Parietal lobe (tissue), 2 donors: ENCODE results near the gene CSNK2B. TPM values are rescaled to one million over a fixed set of nuclear protein-coding genes. Genes with fewer than 3 reads are reported as not detected.
A peak's percentile ranks its signal among the peaks of the same experiment; 100 is the strongest.

ENCODE experiments used
- small RNA-seq: library from RNA; depleted of rRNA; stranded (forward); fragments of <200 nt; gene quantifications from one replicate; pipeline ENCODE3, GENCODE V24; 2014; ENCODE audit warnings: low replicate concordance
- total RNA-seq: library from RNA; depleted of rRNA; stranded (reverse); fragments of >200 nt; gene quantifications from one replicate; pipeline ENCODE4 v1.2.3, GENCODE V29; 2014

Gene CSNK2B
- total RNA-seq: 83.6 TPM

DNA sequence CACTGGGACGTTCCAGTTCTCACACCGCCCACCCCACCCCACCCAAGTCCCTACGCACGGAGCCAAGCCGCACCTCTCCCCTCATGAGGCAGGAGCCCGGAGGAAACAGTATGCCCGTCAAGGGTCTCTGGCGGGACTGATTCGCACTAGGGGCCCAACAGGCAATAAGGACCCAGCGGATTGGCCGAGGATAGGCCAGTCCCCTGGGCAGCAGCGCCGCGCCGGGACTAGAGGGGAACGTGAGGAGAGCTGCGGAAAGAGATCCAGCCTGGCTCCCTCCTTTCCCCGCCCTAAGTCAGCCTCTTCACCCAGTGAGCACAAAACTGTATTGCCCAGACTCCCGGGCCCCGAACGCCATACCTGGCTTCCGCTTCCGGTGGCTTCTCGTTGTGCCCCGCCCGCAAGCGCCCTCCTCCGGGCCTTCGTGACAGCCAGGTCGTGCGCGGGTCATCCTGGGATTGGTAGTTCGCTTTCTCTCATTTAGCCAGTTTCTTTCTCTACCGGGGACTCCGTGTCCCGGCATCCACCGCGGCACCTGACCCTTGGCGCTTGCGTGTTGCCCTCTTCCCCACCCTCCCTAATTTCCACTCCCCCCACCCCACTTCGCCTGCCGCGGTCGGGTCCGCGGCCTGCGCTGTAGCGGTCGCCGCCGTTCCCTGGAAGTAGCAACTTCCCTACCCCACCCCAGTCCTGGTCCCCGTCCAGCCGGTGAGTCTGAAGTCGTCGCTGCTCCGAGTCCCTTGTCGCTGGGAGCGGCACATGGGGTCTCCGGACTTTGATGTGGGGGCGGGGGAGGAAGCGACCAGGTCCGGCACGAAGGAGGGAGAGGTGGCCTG lies at the start of gene CSNK2B:
TSS of gene CSNK2B (plus strand) at position 580 of the 836 bp plus-strand sequence. CDS start 752 bp downstream, outside the sequence.

GRCh38 chr6:31620586-31621319 lies 45.1 kb upstream of the CSNK2B start, which contains the start of gene PRRC2A:
PRRC2A (plus strand) TSS chr6:31620715; CDS start chr6:31622790, 2,075 bp downstream.

GRCh38 chr6:31655349-31656237 lies 10.3 kb upstream of the CSNK2B start, which contains the start of gene APOM:
APOM (plus strand) TSS chr6:31655894; CDS start chr6:31655967, 73 bp downstream.

DNA sequence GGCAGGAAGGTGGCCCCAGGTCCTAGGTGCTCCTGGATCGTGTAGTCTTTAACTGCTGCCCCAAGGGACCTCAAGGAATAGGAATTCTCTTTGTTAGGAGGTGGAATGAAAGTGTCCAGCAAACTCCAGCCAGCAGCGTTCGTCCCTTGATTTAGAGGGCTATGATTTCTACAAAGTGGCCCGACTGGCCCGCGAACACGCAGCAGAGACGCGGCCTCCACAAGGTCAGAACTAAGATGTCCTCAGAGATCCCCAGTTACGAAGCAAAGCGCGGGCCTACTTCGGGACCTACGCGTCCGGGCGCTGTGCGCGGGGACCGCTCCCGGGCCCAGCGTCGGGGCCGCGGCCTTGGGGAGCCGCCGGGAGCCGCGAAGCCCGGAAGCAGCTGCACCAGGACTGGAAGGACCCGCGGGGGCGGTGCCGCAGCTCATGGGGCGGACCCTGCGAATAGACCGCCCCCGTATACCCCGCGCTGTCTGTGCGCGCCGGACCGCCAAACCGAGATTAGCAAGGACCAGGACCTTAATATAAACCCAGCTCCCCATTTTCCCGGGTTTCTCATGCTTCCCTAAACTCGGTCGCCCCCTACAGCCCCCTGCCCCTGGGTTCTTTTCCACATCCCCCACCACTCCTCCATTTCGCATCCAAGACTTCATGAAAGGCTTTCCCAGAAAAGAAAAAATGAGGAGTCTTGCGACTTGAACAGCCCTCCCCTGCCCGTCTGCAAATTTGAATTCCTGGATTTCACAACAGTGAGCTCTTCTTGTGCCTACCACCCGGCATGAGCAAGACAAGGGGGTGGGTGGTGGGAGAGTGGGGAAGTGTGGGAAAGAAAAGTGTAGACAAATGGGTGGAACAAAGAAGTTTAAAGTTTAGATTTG lies 5.3 kb upstream of the CSNK2B start, which contains the start of gene C6orf47:
TSS of gene C6orf47 (minus strand) at position 398 of the 881 bp plus-strand sequence. CDS start 831 bp downstream, outside the sequence.

DNA sequence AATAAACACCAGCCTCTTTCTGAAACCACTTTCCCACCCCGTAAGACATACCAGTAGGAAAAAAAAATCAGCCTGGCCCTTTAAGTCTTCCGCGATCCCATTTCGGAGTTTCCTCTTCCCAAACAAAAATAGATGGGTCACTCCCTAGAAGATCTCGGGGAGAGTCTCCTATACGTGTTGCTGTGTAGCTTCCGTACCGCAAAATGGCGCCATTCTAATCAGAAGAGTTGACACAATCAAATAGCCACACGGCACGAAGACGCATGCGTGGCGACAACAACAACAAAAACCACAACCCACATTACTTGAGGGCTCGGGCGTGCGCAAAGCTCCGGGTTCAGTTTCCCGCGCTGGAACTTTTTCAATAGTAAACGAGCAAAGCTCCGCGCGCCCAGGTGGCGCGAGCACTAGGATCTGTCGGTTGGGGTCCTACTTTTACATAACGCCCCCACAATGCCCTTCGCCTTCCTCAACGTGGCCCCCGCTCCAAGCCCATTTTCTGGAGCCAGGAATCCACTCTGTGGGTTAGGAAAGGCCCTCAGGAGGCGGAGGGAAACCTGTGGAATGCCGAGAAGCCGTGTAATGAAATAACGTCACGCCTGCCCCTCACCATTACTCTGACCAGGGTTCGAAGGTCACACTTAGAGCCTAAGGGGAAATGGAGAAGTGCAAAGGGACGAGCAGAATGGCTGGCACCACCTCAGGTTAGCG lies 935 bp upstream of the CSNK2B start, which contains the start of gene GPANK1:
TSS of gene GPANK1 (minus strand) at position 208 of the 711 bp plus-strand sequence. CDS start 519 bp downstream, outside the sequence.

DNA sequence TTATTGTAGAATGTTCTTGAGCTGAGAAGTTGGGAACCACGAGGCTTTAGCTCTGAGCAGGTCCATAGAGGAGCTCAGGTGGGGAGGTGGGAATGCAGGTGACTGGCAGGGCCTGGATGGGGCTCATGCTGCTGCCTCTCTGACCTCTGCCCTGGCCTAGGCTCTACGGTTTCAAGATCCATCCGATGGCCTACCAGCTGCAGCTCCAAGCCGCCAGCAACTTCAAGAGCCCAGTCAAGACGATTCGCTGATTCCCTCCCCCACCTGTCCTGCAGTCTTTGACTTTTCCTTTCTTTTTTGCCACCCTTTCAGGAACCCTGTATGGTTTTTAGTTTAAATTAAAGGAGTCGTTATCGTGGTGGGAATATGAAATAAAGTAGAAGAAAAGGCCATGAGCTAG lies 3.8 kb downstream of the CSNK2B start, which contains the start of gene LY6G5B:
TSS of gene LY6G5B (plus strand) at position 301 of the 400 bp plus-strand sequence. CDS start 975 bp downstream, outside the sequence.

DNA sequence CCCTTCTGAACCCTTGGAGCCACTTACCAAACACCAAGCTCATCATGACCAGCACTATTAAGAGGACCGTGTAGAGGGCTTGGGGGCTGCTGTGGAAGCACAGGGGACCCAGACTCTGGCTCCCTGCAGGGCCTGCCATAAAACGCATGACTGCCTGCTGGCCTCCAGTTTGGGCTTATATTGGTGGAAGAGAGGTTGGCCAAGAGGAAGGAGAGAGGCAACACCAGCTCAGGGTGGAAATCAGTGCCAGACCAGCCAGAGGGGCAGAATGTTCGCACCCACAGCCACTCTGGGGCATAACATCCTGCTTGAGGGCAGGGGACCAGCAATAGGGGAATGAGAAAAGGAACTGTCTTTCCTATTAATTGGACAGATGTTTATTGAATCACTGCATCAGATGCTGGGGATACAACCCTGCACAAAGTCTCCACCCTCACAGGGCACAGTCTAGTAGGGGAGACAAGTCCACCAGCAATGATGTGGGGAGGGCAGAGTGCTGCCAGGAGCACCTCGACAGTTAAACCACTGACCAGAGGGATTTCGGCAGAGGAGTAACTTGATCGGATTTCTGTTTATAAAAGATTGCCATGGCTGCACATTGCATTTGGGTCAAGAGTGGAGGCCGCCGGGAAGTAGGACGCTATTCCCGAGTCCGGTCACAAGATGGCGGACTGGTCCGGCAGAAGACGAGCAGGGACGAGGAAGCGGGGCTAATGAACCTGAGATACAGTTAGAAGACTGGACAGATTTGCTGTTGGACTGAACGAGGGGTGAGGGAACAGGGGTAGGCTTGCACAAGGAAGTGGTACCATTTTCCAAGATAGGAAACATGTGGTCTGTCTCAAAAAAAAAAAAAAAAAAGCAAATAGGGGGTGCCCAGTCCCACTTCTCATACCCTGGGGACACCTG lies 14.6 kb downstream of the CSNK2B start, which contains the start of gene LY6G5C:
TSS of gene LY6G5C (minus strand) at position 842 of the 909 bp plus-strand sequence. CDS start at position 148, 694 bp downstream.

DNA sequence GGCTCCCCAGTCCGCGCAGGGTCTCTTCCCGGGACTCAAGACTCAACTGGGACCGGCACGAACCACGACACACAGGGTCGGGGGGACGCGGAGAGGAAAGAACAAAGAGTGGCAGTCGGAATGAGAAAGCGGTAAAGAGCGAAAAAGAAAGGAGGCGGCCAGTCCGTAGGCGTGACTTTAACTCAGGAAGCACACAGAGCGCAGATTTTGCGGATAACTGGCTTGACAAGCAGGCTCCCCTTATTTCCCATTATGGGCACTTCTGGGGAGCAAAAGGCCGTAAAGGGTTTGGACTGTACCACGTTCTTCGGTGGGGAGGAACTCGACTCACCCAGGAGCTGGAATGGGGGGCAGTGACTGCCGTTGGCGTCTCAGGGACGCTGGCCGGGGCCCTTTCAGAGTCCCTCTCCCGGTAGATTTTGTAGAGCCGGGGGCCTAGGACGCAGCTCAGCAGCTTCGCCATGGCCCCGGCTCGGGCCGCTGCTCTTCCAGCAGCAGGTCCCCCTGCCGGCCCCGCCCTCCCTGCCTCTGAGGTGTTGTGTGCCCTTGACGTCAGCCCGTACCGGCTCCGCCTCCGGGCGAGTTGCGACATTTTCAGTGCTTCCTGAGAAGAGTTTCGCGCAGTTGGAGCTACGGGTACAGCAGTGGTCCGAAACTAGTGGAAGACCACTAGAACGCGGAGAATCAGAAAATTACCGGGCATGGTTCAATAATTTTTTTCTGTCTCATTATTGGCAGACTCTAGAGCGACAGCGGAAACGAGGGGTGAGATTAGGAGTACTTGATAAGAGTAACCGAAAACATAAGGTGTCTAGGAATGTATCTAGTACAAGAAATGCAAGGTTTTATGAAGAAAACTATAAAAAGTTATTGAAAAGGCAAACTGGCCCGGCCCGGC lies 37.2 kb downstream of the CSNK2B start, which contains the start of gene ABHD16A:
TSS of gene ABHD16A (minus strand) at position 506 of the 898 bp plus-strand sequence. CDS start at position 463, 43 bp downstream.

GRCh38 chr6:31706599-31706998 lies 40.7 kb downstream of the CSNK2B start, which contains the start of gene LY6G6F:
LY6G6F (plus strand) TSS chr6:31706866; CDS start chr6:31706907, 41 bp downstream.

DNA sequence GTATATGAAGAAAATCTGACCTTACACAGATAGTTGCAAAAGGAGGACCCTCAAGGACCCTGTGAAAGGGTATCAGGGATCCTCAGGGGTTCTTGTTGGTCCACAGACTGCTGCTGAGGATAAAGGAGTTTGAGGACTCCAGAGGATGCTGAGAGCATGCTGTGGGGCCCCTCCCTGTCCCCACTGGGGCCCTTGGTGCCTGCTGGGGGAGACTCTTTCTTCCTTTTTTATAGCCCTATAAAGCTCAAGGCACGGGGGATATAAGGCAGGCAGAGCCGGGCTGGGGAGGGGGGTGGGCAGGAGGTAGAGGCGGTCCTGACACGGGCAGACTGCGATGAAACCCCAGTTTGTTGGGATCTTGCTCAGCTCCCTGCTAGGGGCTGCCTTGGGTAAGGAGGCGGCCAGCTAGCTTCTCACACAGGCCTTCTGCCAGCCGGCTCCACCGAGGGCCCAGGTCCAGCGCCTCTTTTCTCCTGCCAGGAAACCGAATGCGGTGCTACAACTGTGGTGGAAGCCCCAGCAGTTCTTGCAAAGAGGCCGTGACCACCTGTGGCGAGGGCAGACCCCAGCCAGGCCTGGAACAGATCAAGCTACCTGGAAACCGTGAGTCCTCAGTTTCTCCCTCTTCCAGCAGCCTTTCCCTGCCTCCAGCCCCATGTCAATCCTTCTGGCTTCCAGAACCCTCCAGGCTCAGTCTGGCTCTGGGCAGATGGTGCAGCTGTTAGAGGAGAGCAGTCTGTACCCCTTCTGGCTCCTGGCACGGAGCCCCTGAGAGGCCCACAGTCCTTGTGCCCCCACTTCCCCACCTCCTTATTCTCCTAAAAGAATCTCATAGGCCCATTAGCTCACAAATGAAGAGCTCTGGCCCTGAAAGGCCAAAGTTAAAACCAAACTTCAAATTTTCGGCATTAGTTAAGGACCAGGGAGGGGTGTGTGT lies 49.4 kb downstream of the CSNK2B start, which contains the start of gene LY6G6D:
TSS of gene LY6G6D (plus strand) at position 327 of the 937 bp plus-strand sequence. CDS start at position 335, 8 bp downstream.

Small RNA genes within 50 kb of the gene (small RNA-seq; reads per million reads assigned to genes)
- not detected for gene LY6G6D
- not detected for gene MIR4646
- not detected for gene MIR6832
- not detected for gene RF00019
- 4.6 reads per million, percentile 86 among the genes with 10 or more reads in this experiment for gene SNORA38

Other genes with a start within 250 kb of the CSNK2B start
- gene MICB, start 167.9 kb upstream of the CSNK2B start, total RNA-seq: 0.31 TPM
- gene MCCD1, start 137.1 kb upstream of the CSNK2B start, total RNA-seq: not detected
- 296 TPM for gene DDX39B, start 124.1 kb upstream of the CSNK2B start, total RNA-seq
- 58.8 TPM for gene ATP6V1G2, start 119.5 kb upstream of the CSNK2B start, total RNA-seq
- 15.3 TPM for gene NFKBIL1, start 118.5 kb upstream of the CSNK2B start, total RNA-seq
- gene LTA, start 93.8 kb upstream of the CSNK2B start, total RNA-seq: not detected
- gene TNF, start 90.5 kb upstream of the CSNK2B start, total RNA-seq: not detected
- gene LTB, start 83.7 kb upstream of the CSNK2B start, total RNA-seq: not detected
- not detected for gene LST1, start 79.8 kb upstream of the CSNK2B start, total RNA-seq
- not detected for gene NCR3, start 73.1 kb upstream of the CSNK2B start, total RNA-seq
- 3.4 TPM for gene AIF1, start 50.8 kb upstream of the CSNK2B start, total RNA-seq
- gene PRRC2A, start 45.4 kb upstream of the CSNK2B start, total RNA-seq: 94.8 TPM
- 177 TPM for gene BAG6, start 13.4 kb upstream of the CSNK2B start, total RNA-seq
- 2.2 TPM for gene APOM, start 10.2 kb upstream of the CSNK2B start, total RNA-seq
- 17.2 TPM for gene C6orf47, start 5.3 kb upstream of the CSNK2B start, total RNA-seq
- gene GPANK1, start 1.1 kb upstream of the CSNK2B start, total RNA-seq: 11.3 TPM
- 13.5 TPM for gene LY6G5B, start 3.9 kb downstream of the CSNK2B start, total RNA-seq
- 5.6 TPM for gene LY6G5C, start 15.0 kb downstream of the CSNK2B start, total RNA-seq
- 67.9 TPM for gene ABHD16A, start 37.2 kb downstream of the CSNK2B start, total RNA-seq
- gene LY6G6F, start 40.8 kb downstream of the CSNK2B start, total RNA-seq: not detected
- not detected for gene LY6G6D, start 49.3 kb downstream of the CSNK2B start, total RNA-seq
- not detected for gene LY6G6C, start 55.7 kb downstream of the CSNK2B start, total RNA-seq
- not detected for gene MPIG6B, start 57.3 kb downstream of the CSNK2B start, total RNA-seq
- 126 TPM for gene DDAH2, start 63.2 kb downstream of the CSNK2B start, total RNA-seq
- 20.0 TPM for gene CLIC1, start 70.5 kb downstream of the CSNK2B start, total RNA-seq
- 14.1 TPM for gene MSH5, start 73.9 kb downstream of the CSNK2B start, total RNA-seq
- 1.3 TPM for gene SAPCD1, start 96.6 kb downstream of the CSNK2B start, total RNA-seq
- 0.31 TPM for gene VWA7, start 111.2 kb downstream of the CSNK2B start, total RNA-seq
- gene VARS1, start 129.7 kb downstream of the CSNK2B start, total RNA-seq: 57.9 TPM
- gene LSM2, start 140.9 kb downstream of the CSNK2B start, total RNA-seq: 15.3 TPM
- 3.1 TPM for gene HSPA1L, start 149.2 kb downstream of the CSNK2B start, total RNA-seq
- gene HSPA1A, start 149.5 kb downstream of the CSNK2B start, total RNA-seq: 170 TPM
- 217 TPM for gene HSPA1B, start 161.7 kb downstream of the CSNK2B start, total RNA-seq
- 17.5 TPM for gene NEU1, start 196.7 kb downstream of the CSNK2B start, total RNA-seq
- gene SLC44A4, start 212.9 kb downstream of the CSNK2B start, total RNA-seq: not detected
- 114 TPM for gene EHMT2, start 231.6 kb downstream of the CSNK2B start, total RNA-seq
- 31.0 TPM for gene ZBTB12, start 236.0 kb downstream of the CSNK2B start, total RNA-seq